HG03342 (cell line): ENCODE data around the gene OPN4.

Source experiments
- ATAC-seq: cut with Tn5 transposase; IDR thresholded peaks from one replicate; pipeline ENCODE4 v1.9.1; 2021; ENCODE audit warnings: mild to moderate bottlenecking, moderate library complexity; ENCODE audit not compliant: unreplicated experiment

OPN4 gene

DNA sequence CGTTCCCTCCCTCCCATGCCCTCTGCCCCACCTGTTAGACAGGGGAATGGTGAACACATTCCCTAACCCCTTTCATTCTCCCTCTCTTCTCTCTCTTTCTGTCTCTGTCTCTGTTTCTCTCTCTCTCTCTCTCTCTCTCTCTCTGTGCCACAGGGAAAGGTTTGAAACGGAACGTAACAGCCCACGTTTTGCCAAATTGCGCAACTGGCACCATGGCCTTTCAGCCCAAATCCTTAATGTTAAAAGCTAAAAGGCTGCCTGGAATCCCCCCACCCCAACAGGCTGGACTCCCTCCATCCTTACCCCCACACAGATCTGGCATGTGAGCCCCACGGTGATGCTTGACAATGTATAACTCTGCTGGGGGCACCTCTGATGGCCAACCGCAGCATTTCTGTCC lies 44.8 kb downstream of the OPN4 start:
- ATAC-seq = no peak

DNA sequence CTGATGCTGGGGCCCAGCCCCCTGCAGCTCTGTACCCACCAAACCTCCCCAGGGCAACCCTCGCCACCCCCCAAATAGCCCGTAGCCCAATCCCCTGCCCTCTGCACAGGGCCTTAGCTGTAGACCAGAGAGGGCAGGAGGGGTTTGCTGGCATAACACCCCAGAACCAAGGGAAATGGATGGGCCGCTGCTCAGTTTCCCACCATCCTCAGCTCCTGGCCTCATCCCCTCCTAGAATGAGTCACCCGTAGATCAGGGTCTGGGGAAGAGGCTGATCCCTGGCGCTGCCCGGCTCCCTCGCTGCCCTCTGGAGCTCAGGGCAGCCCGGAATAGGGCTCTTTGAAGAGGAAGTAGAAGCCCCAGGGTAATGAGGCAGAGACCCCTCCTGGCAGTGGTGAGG lies 45.2 kb downstream of the OPN4 start:
- ATAC-seq = no peak

- ATAC-seq = no peak
These were observed 45.9 kb downstream of the OPN4 start for GRCh38 chr10:86699991-86700840.

- ATAC-seq = no peak
These were observed 46.7 kb downstream of the OPN4 start for GRCh38 chr10:86700851-86701617.

- ATAC-seq = no peak
These were observed 48.8 kb downstream of the OPN4 start for GRCh38 chr10:86703176-86703575.

- ATAC-seq = no peak
These were observed 50.8 kb downstream of the OPN4 start for GRCh38 chr10:86705139-86705538.

DNA sequence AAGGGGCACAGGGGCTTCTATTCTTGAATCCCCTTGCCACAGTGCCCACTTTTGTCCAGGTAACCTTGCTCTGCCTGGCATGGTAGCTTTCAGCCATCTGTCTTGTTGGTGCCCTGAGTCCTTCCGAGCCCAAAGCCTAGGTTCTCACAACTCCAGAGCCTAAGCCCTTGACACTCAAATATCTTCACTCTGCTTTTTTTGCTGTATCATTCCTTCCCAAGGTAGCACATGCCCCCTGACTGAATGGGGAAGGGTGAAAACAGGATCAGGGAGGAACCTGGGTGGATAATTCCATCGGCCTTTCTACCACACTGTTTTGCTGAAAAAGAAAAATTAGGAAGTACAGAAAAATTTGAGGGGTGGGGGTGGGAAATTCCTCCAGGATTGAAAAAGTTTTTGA lies 51.6 kb downstream of the OPN4 start:
- ATAC-seq = no peak

GRCh38 chr10:86706401-86706841 lies 52.1 kb downstream of the OPN4 start:
- no peak for ATAC-seq

DNA sequence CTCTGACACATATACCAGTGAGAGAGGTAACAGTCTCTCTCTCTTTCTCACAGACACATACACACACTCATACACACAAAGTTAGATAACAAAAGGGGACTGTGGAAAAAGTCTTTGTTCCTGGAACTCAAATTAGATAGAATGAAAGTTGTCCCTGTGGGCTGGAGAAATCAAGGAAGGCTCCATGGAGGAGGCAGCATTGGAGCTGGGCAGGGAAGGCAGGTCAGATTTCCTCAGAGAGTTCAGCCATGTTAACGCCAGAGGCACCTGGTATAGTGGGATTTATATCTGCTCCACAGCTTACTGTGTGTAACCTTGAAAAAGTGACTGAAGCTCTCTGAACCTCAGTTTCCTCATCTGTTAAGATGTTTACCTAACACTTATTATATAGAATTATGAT lies 52.6 kb downstream of the OPN4 start:
- no peak for ATAC-seq

DNA sequence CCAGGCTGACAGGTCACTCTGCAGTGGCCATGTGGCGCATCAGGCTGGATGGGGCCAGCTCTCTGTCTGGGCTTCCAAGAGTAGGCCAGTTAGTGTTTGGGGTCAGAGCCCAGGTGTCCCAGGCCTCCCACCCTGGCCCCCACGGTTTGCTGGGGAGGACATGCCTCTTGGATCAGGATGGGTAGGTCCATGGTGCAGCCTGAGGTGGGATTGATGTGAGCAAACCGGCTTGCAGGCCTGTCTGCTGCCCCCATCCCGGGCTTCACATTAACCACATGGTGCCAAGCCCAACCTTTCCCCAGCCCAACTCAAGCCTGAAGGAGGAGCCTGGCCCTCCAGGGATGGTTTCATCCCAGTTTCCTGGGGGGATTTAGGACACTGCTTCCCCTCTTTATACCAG lies 53.2 kb downstream of the OPN4 start:
- no peak for ATAC-seq

GRCh38 chr10:86708068-86708782 lies 53.9 kb downstream of the OPN4 start:
- no peak for ATAC-seq

DNA sequence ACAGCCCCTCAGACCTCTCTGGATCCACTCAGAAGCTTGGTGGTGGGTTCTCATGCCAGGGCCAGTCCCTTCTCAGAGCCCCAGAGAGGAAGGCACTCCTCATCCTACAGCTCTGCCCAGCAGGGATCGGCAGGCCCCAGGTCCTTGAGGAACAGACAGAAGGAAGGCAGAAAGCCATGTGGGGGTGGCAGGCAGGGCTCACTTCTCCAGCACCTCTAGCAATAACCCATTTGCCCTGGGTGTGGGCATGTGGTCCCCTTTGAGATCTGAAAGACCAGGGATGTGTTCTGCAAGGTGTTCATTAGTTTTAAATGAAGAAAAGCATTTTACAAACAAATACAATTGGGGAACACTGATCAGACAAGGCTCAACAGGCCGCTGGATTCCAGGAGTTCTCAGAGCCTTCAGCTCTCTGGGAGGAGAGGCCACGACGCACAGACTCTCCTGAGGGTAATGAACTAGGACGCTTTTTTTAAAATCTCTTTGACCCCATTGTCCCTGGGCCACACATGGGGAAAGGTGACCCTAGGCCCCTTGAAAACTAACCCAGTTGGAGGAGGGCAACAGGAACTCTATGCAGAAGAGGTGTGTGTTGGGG lies 54.5 kb downstream of the OPN4 start:
- ATAC-seq = no peak

- no peak for ATAC-seq
These were observed 55.2 kb downstream of the OPN4 start for GRCh38 chr10:86709396-86710185.

DNA sequence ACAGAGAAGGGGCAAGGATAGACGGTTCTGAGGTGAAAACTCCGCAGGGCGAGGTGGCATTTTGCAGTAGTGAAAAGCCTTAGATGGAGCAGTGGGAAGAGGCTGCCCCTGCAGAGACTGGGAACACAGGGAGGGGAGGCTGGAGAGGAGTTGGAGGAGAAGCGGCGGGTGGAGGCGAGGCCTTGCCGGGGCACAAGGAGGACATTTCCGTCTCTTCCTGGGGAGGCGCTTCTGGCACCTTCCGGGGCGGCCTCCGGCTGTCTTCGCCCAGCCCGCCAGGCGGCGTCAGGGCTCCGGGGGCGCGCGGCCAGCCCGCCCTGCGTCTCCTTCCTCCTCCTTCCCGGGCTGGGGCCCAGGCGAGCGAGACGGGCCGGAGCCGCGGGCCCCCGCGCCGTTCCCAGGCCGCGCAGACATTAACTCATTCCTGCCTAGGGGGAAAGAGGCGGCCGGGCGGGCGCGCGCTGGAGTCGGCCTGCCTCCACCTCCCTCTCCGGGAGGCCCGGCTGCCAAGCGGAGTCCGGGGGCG lies 56.7 kb downstream of the OPN4 start:
- ATAC-seq = peak; percentile 92

GRCh38 chr10:86711513-86712316 lies 57.4 kb downstream of the OPN4 start:
- peak; percentile 51 for ATAC-seq

DNA sequence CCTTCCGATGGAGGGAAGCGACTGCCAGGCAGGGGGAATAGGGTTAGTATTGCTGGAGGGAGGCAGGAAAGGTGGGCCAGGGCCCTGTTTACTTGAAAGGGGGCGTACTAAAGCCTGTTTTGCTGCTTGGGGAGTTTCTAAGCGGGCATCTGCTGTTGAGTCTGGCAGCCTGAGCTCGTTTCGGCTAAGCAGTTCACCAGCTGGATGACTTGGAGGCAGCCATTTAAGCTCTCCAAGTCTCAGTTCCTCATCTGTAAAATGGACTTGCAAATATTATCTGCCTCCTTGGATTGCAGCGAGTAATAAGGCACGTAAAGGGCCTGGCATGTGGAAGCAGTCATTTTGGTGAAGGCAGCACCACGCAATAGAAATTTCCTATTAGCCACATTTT lies 58.0 kb downstream of the OPN4 start:
- no peak for ATAC-seq

- ATAC-seq = no peak
These were observed 60.9 kb downstream of the OPN4 start for GRCh38 chr10:86715156-86715795.

GRCh38 chr10:86715836-86716235 lies 61.5 kb downstream of the OPN4 start:
- ATAC-seq = no peak
